Stomach (tissue), 9 donors: Measurements from ENCODE around the gene SUSD6. TPM values are rescaled to one million over a fixed set of nuclear protein-coding genes. Genes with fewer than 3 reads are reported as not detected.
A peak's percentile ranks its signal among the peaks of the same experiment; 100 is the strongest.

ENCODE experiments used
- DNase-seq, 2 donors: peaks; one replicate each; pipeline versions ENCODE4 v3.0.0 to v3.0.0-alpha.2; 2013 to 2019
- H3K27ac ChIP-seq, 5 donors: fragments of 200-600 bp in 4 of 5; sonication (generic) in 4 of 5; one replicate each; pipeline ENCODE4 v1.5.1; 2013 to 2019; ENCODE audit warnings: mild to moderate bottlenecking in 1 of 5, moderate library complexity in 1 of 5
- H3K27me3 ChIP-seq, 3 donors: fragments of 200-600 bp; sonication (generic); one replicate each; pipeline ENCODE4 v1.5.1; 2017 to 2019; ENCODE audit warnings: mixed run types in 1 of 3
- H3K36me3 ChIP-seq, 4 donors: fragments of 200-600 bp; sonication (generic); 1 replicate in 3 of 4; 2 replicates in 1 of 4; pipeline ENCODE4 v1.5.1; 2016 to 2019
- H3K4me1 ChIP-seq, 4 donors: fragments of 200-600 bp; sonication (generic); one replicate each; pipeline ENCODE4 v1.5.1; 2016 to 2019
- H3K4me3 ChIP-seq, 4 donors: fragments of 200-600 bp; sonication (generic) in 3 of 4; one replicate each; pipeline ENCODE4 v1.5.1; 2016 to 2019; ENCODE audit warnings: mild to moderate bottlenecking in 1 of 4
- H3K9me3 ChIP-seq, 4 donors: fragments of 200-600 bp; sonication (generic); one replicate each; pipeline ENCODE4 v1.5.1; 2016 to 2019
- EP300 ChIP-seq: sonication (generic); formaldehyde crosslinking; IDR thresholded peaks from one replicate; pipeline ENCODE4 v1.6.1; 2017; ENCODE audit warnings: antibody characterized with exemption
- POLR2A ChIP-seq, 4 donors: fragments of 450-650 bp; IDR thresholded peaks; one replicate each; pipeline ENCODE4 v1.6.1; 2016; ENCODE audit warnings: antibody characterized with exemption in 4 of 4, control low read depth in 2 of 4, mild to moderate bottlenecking in 1 of 4, moderate library complexity in 1 of 4
- POLR2AphosphoS5 ChIP-seq, 3 donors: sonication (generic); formaldehyde crosslinking; IDR thresholded peaks; one replicate each; pipeline ENCODE4 v1.6.1; 2016; ENCODE audit warnings: antibody characterized with exemption in 3 of 3
- WGBS, 5 donors: extraction: QIAGEN DNeasy Blood & Tissue Kit in 3 of 5; methylation state at CpG; one replicate each; pipeline versions ENCODE4 v1.1.5 to v1.1.7; 2013 to 2018; 5-methylcytosine and 5-hydroxymethylcytosine counted together
- intact Hi-C: fragments of 100-400 bp; cut with DNase I; formaldehyde crosslinking; loops from one replicate; pipeline ENCODE4 v1.15.1; 2023; ENCODE audit warnings: low total_unique reads
- polyA plus RNA-seq, 3 donors: library from polyadenylated mRNA; stranded (reverse); fragments of 200-250 nt; gene quantifications; one replicate each; pipeline ENCODE4 v1.2.3, GENCODE V29; 2013
- total RNA-seq, 5 donors: library from RNA; depleted of rRNA; stranded (reverse); fragments of >200 nt; gene quantifications; one replicate each; pipeline versions ENCODE4 v1.1.0 to v1.2.3, GENCODE V29; 2014 to 2016
- TF ChIP-seq, protein P1 (sequence below), 7 experiments: fragments of 450-650 bp in 4 of 7; fragments of 200-600 bp in 3 of 7; sonication (generic) in 3 of 7; IDR thresholded peaks; one replicate each; pipeline ENCODE4 v1.5.1; 2016 to 2019; ENCODE audit warnings: antibody characterized with exemption in 7 of 7, control low read depth in 2 of 7, mild to moderate bottlenecking in 1 of 7
- donor health status: healthy with polysubstance abuse.
- donor health status: Bipolar disorder and iron deficiency.
- donor health status: healthy.

The SUSD6 gene
- total and polyA plus RNA-seq, 8 donors, result 4.9 to 39.0 (median 24.7) TPM

DNA sequence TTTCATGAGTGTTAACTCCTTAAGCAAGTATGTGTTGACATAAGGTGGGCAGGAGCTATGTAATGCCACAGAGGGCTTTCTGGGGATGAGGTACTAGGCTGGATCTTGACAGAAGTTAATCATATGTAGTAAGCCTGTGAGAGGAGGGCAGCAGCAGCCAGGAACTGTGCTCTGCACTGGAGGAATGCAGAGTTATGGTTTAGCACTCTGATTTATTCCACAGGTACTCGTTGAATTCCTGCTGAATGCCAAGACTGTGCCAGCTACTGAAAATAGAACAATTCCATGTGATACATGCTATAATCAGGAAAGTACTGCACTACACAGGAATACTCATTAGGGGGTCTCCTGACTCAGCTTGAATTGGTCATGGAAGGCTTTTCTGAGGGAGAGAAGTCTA is 58.7 kb downstream of the SUSD6 start:
- no peak overlapping the region for H3K4me3 ChIP-seq
- 18 to 61% (median 41%) methylated on average over 1 of the region's 1 CpG for WGBS, 5 donors
- no peaks in the 10 kb centered on the region for H3K9me3 ChIP-seq
- H3K27ac ChIP-seq, result no peak overlapping the region
- no peak for DNase-seq
- intact Hi-C loops, result no loop called here
- TF ChIP-seq, protein P1, sequence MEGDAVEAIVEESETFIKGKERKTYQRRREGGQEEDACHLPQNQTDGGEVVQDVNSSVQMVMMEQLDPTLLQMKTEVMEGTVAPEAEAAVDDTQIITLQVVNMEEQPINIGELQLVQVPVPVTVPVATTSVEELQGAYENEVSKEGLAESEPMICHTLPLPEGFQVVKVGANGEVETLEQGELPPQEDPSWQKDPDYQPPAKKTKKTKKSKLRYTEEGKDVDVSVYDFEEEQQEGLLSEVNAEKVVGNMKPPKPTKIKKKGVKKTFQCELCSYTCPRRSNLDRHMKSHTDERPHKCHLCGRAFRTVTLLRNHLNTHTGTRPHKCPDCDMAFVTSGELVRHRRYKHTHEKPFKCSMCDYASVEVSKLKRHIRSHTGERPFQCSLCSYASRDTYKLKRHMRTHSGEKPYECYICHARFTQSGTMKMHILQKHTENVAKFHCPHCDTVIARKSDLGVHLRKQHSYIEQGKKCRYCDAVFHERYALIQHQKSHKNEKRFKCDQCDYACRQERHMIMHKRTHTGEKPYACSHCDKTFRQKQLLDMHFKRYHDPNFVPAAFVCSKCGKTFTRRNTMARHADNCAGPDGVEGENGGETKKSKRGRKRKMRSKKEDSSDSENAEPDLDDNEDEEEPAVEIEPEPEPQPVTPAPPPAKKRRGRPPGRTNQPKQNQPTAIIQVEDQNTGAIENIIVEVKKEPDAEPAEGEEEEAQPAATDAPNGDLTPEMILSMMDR (IDR thresholded peaks at IDR 0.05), result no peak
- TF ChIP-seq EP300, result no peak
- no peak for TF ChIP-seq POLR2A (IDR thresholded peaks at IDR 0.05)
- no peak for TF ChIP-seq POLR2AphosphoS5 (IDR thresholded peaks at IDR 0.05)
- peaks cover 0 to 3% (median 0%) of the 10 kb centered on the region in 4 donors for H3K36me3 ChIP-seq
- H3K4me1 ChIP-seq, result peaks cover 58 to 97% (median 78%) of the 10 kb centered on the region in 4 donors
- no peaks in the 10 kb centered on the region for H3K27me3 ChIP-seq

DNA sequence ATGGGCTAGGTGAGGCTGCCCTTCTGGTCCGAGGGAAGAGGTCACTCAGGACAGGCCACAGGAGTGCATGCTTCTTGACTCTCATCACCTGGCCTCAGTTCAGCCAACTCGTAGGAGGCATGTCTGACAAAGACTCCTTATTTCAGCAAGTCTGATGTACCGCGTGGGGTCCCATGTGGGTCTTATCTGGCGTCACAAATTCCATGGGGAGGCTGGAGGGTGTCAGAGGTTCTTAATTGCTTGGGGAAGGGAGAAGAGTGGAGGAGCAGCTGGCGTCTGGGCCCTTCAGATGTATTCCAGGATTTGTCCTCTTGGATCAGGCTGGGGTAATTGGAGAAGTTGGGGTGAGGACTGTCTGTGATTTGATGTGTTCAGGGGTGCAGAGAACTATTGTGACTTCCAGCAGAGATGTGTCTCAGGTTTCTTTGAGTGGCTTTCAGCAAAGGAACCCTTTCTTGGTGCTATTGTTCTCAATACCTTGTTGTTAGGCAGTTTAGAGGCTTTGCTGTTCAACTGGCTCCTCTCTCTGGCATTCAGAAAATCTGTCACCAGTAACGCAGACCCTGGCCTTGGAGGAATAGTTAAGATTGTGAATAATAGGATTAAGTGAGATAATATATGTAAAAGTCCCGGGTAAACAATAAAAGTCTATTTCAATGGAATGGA is 60.1 kb downstream of the SUSD6 start:
- Histone ChIP-seq H3K27me3 (no peaks in the 10 kb centered on the region), H3K4me3 (no peak overlapping the region), H3K4me1 (peaks cover 49 to 93% (median 69%) of the 10 kb centered on the region in 4 donors), H3K9me3 (no peaks in the 10 kb centered on the region), H3K27ac (no peak overlapping the region), H3K36me3 (peaks cover 0 to 3% (median 0%) of the 10 kb centered on the region in 4 donors)
- no peak for DNase-seq
- intact Hi-C loops, result no loop called here
- WGBS, 5 donors, result 77 to 86% (median 84%) methylated on average over 6 to 8 of the region's 8 CpGs
- TF ChIP-seq EP300 (no peak), POLR2AphosphoS5 (IDR thresholded peaks at IDR 0.05) (no peak), POLR2A (IDR thresholded peaks at IDR 0.05) (no peak)
- TF ChIP-seq, protein P1 (IDR thresholded peaks at IDR 0.05), result no peak

DNA sequence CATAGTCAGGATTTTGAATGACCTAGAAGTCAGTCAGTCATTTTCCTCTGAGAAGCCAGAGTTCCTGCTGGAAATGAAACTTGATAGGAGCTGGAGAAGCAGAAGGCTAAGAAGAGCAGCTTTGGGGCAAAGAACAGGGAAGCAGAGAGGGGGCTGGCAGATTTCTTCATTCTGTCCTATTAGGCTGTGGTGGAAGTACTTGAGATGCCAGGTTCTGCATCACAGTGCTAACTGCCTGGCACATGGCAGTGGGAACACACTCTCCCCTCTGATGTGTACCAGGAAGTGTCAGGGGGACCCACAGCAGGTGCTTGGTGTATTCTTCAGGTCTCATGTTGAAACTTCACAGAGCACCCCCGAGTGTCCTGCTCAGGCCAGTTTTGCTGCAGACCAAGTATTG is 61.0 kb downstream of the SUSD6 start:
- Histone ChIP-seq H3K36me3 (peaks cover 0 to 3% (median 0%) of the 10 kb centered on the region in 4 donors), H3K4me1 (peaks cover 42 to 85% (median 63%) of the 10 kb centered on the region in 4 donors), H3K9me3 (no peaks in the 10 kb centered on the region), H3K4me3 (no peak overlapping the region), H3K27me3 (no peaks in the 10 kb centered on the region), H3K27ac (peak overlapping the region in 3 of 5 donors; percentile 7 to 79 (median 41))
- DNase-seq, result no peak
- TF ChIP-seq POLR2A (IDR thresholded peaks at IDR 0.05) (no peak), POLR2AphosphoS5 (IDR thresholded peaks at IDR 0.05) (no peak), EP300 (no peak)
- 29 to 76% (median 54%) methylated on average over 1 of the region's 1 CpG for WGBS, 5 donors
- intact Hi-C loops, result no loop called here

DNA sequence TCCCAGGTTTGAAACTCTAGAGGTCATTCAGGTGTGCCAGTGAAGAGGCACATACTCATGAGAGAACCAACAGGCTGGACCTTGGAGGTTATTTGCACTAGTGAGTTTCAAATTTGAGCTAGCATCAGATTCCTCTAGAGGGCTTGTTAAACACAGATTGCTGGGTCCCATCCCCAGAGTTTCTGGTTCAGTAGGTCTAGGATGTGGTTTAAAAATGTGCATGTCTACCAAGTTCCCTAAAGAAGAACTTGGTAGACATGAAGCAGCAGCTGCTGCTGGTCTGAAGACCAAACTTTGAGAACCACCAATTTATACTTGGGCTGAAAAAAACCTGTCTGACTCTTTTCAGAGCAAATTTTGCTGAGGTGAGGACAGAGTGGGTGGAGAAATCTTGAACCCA is 61.7 kb downstream of the SUSD6 start:
- intact Hi-C loops, result no loop called here
- Histone ChIP-seq H3K36me3 (peaks cover 0 to 3% (median 0%) of the 10 kb centered on the region in 4 donors), H3K4me3 (no peak overlapping the region), H3K4me1 (peaks cover 35 to 77% (median 63%) of the 10 kb centered on the region in 4 donors), H3K9me3 (no peaks in the 10 kb centered on the region), H3K27ac (peak overlapping the region; percentile 8 to 79 (median 64)), H3K27me3 (no peaks in the 10 kb centered on the region)
- DNase-seq, result no peak
- TF ChIP-seq POLR2A (IDR thresholded peaks at IDR 0.05) (no peak), POLR2AphosphoS5 (IDR thresholded peaks at IDR 0.05) (no peak), EP300 (no peak)
- TF ChIP-seq, protein P1 (IDR thresholded peaks at IDR 0.05), result no peak
